Measurements from ENCODE around the gene TMEM127.

The TMEM127 gene

DNA sequence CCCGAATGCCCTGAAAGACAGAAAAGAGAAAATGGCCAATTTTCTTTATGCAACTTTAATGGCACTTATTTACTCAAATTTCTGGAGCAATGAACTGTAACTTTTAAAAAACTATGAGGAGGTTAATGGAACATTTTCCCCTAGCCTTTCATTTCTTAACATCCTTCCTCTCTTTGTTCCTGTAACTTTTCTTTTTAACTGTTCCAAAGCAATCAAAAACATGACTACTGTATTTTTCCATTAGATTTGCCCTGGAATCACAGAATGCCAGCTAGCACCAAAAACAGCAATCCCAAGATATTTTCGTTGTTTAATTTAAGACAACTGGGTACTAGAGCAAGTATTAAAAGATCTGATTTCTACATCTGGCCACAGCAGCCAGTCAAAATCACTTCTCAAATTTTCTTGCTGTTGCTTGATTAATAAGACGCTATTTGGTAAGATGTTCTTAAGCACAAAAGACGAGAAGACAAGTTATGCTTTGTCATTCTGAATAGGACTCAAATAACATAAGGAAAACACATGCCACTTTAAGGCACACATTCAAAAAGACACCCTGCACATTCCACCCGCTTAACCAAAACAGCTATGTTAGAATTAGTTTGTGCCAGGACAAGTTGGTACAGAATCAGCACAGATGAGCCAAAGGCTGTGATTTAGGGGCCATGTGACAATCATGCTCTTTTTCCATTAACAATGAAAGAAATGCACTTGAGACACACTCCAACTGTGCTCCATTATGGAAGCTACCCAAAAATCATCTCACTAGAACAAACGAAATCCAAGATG lies 60.8 kb downstream of the TMEM127 start:
- peak; percentile 12 for DNase-seq (ENCODE audit: low spot score)

GRCh38 chr2:96203130-96204028 lies 62.4 kb downstream of the TMEM127 start:
- DNase-seq (ENCODE audit: low spot score) = no peak

GRCh38 chr2:96202152-96202854 lies 63.5 kb downstream of the TMEM127 start:
- no peak for DNase-seq (ENCODE audit: low spot score)

DNA sequence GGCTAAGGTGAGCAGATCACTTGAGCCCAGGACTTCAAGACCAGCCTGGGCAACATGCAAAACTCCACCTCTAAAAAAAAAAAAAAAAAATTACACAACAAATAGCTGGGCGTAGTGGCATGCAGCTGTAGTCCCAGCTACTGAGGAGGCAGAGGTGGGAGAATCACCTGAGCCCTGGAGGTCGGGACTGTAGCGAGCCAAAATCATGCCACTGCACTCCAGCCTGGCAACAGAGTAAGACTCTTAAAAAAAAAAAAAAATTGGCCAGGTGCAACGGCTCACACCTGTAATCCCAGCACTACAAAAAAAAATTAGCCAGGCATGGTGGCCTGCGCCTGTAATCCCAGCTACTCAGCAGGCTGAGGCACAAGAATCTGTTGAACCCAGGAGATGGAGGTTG lies 64.5 kb downstream of the TMEM127 start:
- DNase-seq (ENCODE audit: low spot score) = no peak

GRCh38 chr2:96198921-96199320 lies 66.9 kb downstream of the TMEM127 start:
- DNase-seq (ENCODE audit: low spot score) = no peak

All from kidney capillary endothelial cell (primary cell).